LoVo (cell line): ENCODE measurements around the gene TMEM191B.
"Not testable (repeated sequence)": the region's sequence is repeated elsewhere in the genome, so short reads cannot be mapped to it uniquely, and the experiment has no call there.

Experiments
- DNase-seq: peaks from one replicate; pipeline ENCODE4 v3.0.0-alpha.2; 2016; ENCODE audit warnings: low spot score

Gene TMEM191B

GRCh38 chr22:18558516-18558915 is 30.9 kb downstream of the TMEM191B start:
- DNase-seq = not testable (repeated sequence)

DNA sequence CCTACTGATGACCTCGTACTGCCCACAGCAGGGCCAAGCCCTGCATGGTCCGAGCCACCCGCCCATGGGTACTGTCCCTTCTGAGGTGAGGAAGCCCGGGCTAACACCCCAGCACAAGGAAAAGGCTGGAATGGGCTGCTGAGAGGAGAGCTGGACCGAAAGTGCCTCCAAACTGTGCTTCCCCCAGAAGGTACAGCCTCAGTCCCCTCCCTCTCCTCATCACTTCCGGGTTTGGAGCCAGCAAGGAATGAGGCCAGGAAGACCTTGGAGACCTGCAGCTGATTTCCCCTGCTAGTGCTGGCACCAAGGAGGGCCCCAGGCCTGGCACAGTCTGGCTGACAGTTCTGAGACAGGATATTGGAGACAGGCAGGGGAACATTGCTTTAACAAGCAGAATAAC is 31.3 kb downstream of the TMEM191B start:
- not testable (repeated sequence) for DNase-seq

GRCh38 chr22:18560099-18560974 is 32.7 kb downstream of the TMEM191B start:
- DNase-seq = not testable (repeated sequence)

DNA sequence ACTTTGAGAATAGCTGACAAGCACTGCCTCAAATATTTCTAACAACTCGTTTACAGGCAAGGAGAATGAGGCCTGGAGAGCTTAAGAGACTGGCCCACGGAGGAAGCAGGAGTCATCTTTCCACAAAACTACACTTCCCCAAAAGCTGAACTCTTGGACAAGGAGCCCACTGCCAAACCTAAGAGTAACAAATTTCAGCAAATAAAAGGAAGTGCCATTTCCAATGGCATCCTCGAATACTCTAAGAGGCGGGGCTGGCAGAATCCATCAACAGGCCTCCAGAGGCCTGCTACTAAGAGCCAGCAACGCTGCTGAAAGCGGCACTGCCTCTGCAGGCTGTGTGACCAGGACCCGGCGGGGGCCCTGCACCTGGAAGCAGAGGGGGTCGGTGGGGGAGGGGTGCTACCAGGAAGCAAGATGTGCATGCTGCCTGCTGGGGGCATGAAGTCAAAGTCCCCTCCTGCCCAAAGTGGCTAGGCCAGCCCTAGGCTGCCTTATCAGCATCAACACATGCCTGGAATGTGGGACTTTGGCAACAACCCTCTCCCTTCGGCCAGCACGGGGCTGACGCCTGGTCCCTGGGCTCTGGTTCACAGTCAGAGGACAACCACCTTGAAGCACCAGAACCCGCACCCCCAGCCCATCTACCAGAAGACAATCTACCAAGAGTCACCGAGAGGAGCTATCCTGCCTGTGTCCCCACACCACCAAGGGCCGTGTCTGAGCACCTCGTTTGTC is 43.1 kb downstream of the TMEM191B start:
- DNase-seq = not testable (repeated sequence)

- not testable (repeated sequence) for DNase-seq
These were observed 46.0 kb downstream of the TMEM191B start for GRCh38 chr22:18573483-18574164.

DNA sequence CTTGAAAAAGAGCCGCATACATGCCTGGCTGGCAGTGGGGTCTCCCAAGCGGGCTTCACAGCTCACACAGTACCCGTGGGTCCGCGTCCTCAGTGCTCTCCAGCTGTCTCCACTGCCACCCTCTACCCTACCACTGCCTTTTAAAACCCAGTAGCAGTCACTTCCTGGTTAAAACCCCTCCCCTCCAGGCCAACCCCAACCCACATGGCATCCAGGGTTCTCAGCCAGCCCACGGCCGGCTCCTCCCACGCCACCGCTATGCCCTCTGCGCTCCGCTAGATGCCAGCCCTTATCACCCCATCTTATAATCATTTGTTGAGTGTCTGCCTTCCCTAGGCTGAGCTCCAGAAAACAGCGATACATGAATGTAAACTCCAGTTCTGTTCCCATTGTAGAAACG is 47.0 kb downstream of the TMEM191B start:
- DNase-seq = not testable (repeated sequence)

- not testable (repeated sequence) for DNase-seq
These were observed 48.1 kb downstream of the TMEM191B start for GRCh38 chr22:18575686-18576085.

DNA sequence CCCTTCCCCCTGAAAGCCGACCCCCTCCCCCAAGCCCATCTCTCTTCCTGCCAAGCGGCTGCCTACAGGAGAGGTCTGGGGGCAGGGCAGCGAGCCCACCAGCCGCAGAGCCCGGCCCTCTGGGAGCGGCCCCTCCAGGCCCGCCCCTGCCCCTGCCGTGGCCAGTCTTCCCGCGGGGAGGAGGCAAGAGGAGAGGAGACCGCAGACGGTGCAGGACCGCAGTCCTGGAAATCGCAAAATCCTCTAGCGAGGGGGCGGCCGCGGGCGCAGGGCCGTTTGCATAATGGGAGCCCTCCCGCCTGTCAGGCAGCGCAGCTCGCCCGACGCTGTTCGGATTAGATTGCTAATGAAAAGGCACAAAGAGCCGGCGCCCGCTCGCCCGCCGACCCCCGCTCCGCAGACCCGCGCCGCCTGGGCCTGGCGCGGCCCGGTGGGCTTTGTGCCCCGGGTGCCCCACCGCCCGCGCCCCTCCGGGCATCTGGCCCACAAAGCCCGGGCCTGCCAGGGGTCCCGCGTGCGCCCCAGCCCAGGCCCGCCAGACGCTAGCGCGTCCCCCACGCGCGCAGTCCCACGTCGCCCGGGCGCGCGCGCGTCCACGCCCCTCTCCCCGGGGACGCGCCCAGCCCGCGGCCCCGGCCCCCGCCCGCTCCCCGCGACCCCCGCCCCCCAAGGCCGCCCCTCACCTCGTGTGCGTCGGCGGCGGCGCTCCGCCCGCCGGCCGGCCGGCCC is 49.7 kb downstream of the TMEM191B start:
- not testable (repeated sequence) for DNase-seq

GRCh38 chr22:18577847-18578246 is 50.2 kb downstream of the TMEM191B start:
- DNase-seq = peak; percentile 6
